Ishikawa (cell line): ENCODE data around the gene DACH2.

Experiments used
- CEBPB ChIP-seq: IDR thresholded peaks from 2 replicates; pipeline ENCODE4 v1.6.1; 2012
- CREB1 ChIP-seq: IDR thresholded peaks from 2 replicates; pipeline ENCODE4 v1.6.1; 2012; ENCODE audit warnings: low read depth
- EGR1 ChIP-seq: IDR thresholded peaks from 2 replicates; pipeline ENCODE4 v1.6.1; 2012
- EP300 ChIP-seq: IDR thresholded peaks from 2 replicates; pipeline ENCODE4 v1.6.1; 2012; ENCODE audit warnings: borderline replicate concordance
- FOXM1 ChIP-seq: IDR thresholded peaks from 2 replicates; pipeline ENCODE4 v1.6.1; 2012; ENCODE audit warnings: low read depth, borderline replicate concordance
- MAX ChIP-seq: IDR thresholded peaks from 2 replicates; pipeline ENCODE4 v1.6.1; 2012
- NFIC ChIP-seq: IDR thresholded peaks from 2 replicates; pipeline ENCODE4 v1.6.1; 2012
- REST ChIP-seq: IDR thresholded peaks from 2 replicates; pipeline ENCODE4 v1.6.1; 2012; ENCODE audit warnings: low read depth, mild to moderate bottlenecking
- TAF1 ChIP-seq: IDR thresholded peaks from 2 replicates; pipeline ENCODE4 v1.6.1; 2012; ENCODE audit warnings: low read depth, mild to moderate bottlenecking
- TCF12 ChIP-seq: IDR thresholded peaks from 2 replicates; pipeline ENCODE4 v1.6.1; 2012; ENCODE audit warnings: low read depth
- TEAD4 ChIP-seq: IDR thresholded peaks from 2 replicates; pipeline ENCODE4 v1.6.1; 2012
- USF1 ChIP-seq: IDR thresholded peaks from 2 replicates; pipeline ENCODE4 v1.6.1; 2012
- YY1 ChIP-seq: IDR thresholded peaks from 2 replicates; pipeline ENCODE4 v1.6.1; 2012; ENCODE audit warnings: low read depth

- no peak for TF ChIP-seq NFIC
- no peak for TF ChIP-seq EP300
- no peak for TF ChIP-seq USF1
- no peak for TF ChIP-seq FOXM1
- no peak for TF ChIP-seq YY1
- TF ChIP-seq TAF1: no peak
- TF ChIP-seq MAX: no peak
- no peak for TF ChIP-seq REST
- no peak for TF ChIP-seq CREB1
- no peak for TF ChIP-seq EGR1
- TF ChIP-seq TCF12: no peak
- no peak for TF ChIP-seq CEBPB
- no peak for TF ChIP-seq TEAD4
These were observed 6.3 kb downstream of the DACH2 start for GRCh38 chrX:86154553-86154952.
